Caco-2 (cell line): ENCODE data around the gene ZDBF2. TPM values are rescaled to one million over a fixed set of nuclear protein-coding genes. Genes with fewer than 3 reads are reported as not detected.
"Not testable (repeated sequence)": the region's sequence is repeated elsewhere in the genome, so short reads cannot be mapped to it uniquely, and the experiment has no call there.

Experiments used
- Bru-seq: library from RNA; stranded (reverse); fragments of 400-500 nt; gene quantifications from one replicate; lab custom pipeline; 2021; lab: Mats Ljungman, UMichigan
- BruChase-seq, 2 experiments: library from RNA; stranded (reverse); fragments of 400-500 nt; gene quantifications; one replicate each; lab custom pipeline; 2021; lab: Mats Ljungman, UMichigan
- BruUV-seq: library from RNA; stranded (reverse); fragments of 400-500 nt; replicated peaks from 2 replicates; lab custom pipeline; 2021; lab: Mats Ljungman, UMichigan
- CTCF ChIA-PET: fragments of 300-600 bp; sonication (Branson Sonifier 250); formaldehyde crosslinking; loops from one replicate; lab custom pipeline; 2022; ENCODE audit warnings: antibody characterized with exemption; lab: Charles Lee
- POLR2A ChIA-PET: fragments of 300-600 bp; sonication (Branson Sonifier 250); formaldehyde crosslinking; loops from one replicate; lab custom pipeline; 2022; ENCODE audit warnings: antibody characterized with exemption; lab: Charles Lee
- DNase-seq, 2 experiments: peaks; one replicate each; pipeline versions ENCODE4 v3.0.0 to v3.0.0-alpha.2; 2020 to 2022
- H3K27me3 ChIP-seq: replicated peaks from 2 replicates; pipeline ENCODE4 v1.6.0; 2011; ENCODE audit warnings: low read length; ENCODE audit not compliant: control insufficient read depth, insufficient read depth
- H3K36me3 ChIP-seq: 2 replicates; pipeline ENCODE4 v1.5.1; 2011; ENCODE audit warnings: low read length; ENCODE audit not compliant: control insufficient read depth, insufficient read depth
- H3K4me1 ChIP-seq: fragments of 250-450 bp; sonication (Bioruptor Pico); 2 replicates; pipeline ENCODE4 v1.5.1; 2020; ENCODE audit warnings: mild to moderate bottlenecking
- H3K4me3 ChIP-seq: 2 replicates; pipeline ENCODE4 v1.5.1; 2011; ENCODE audit warnings: low read depth, mild to moderate bottlenecking, control low read depth, low read length
- H3K9me3 ChIP-seq: fragments of 250-450 bp; sonication (Bioruptor Pico); 2 replicates; pipeline ENCODE4 v1.5.1; 2020; ENCODE audit warnings: mild to moderate bottlenecking, moderate library complexity
- H3K27ac Mint-ChIP-seq: one replicate; pipeline ENCODE4 v1.8.0; 2022; ENCODE audit warnings: mixed read lengths; ENCODE audit not compliant: unreplicated experiment
- H3K27me3 Mint-ChIP-seq: one replicate; pipeline ENCODE4 v1.8.0; 2022; ENCODE audit warnings: mixed read lengths; ENCODE audit not compliant: insufficient read depth, unreplicated experiment
- H3K36me3 Mint-ChIP-seq: one replicate; pipeline ENCODE4 v1.8.0; 2022; ENCODE audit warnings: mild to moderate bottlenecking, mixed read lengths; ENCODE audit not compliant: insufficient read depth, unreplicated experiment
- H3K4me1 Mint-ChIP-seq: one replicate; pipeline ENCODE4 v1.8.0; 2022; ENCODE audit warnings: low read depth, mixed read lengths; ENCODE audit not compliant: unreplicated experiment
- H3K4me3 Mint-ChIP-seq: one replicate; pipeline ENCODE4 v1.8.0; 2022; ENCODE audit warnings: mild to moderate bottlenecking, moderate library complexity, mixed read lengths; ENCODE audit not compliant: unreplicated experiment
- H3K9me3 Mint-ChIP-seq: one replicate; pipeline ENCODE4 v1.8.0; 2022; ENCODE audit warnings: mixed read lengths; ENCODE audit not compliant: unreplicated experiment
- CTCF ChIP-seq, 2 experiments: fragments of 200-600 bp in 1 of 2; IDR thresholded peaks; 1 replicate in 1 of 2; 2 replicates in 1 of 2; pipeline versions ENCODE4 v1.5.1 to v1.8.0; 2011 to 2022; ENCODE audit warnings: antibody characterized with exemption in 1 of 2, control low read depth in 1 of 2, inconsistent platforms in 1 of 2, low read depth in 1 of 2, low read length in 1 of 2, mild to moderate bottlenecking in 1 of 2, moderate library complexity in 1 of 2; ENCODE audit not compliant: insufficient read depth in 1 of 2, severe bottlenecking in 1 of 2, unreplicated experiment in 1 of 2
- intact Hi-C: fragments of 100-400 bp; cut with micrococcal nuclease; formaldehyde crosslinking; loops from one replicate; pipeline ENCODE4 v1.10.0; 2022; ENCODE audit not compliant: unreplicated experiment
- long read RNA-seq: library from polyadenylated mRNA; stranded (forward); transcript quantifications from one replicate; pipeline ENCODE4 v2.0.0, GENCODE V29; 2022
- total RNA-seq: library from RNA; stranded (reverse); gene quantifications from 2 replicates; pipeline ENCODE4 v1.2.3, GENCODE V29; 2022

ZDBF2 gene
- total RNA-seq: 6.5 and 7.4 TPM in 2 replicates
- Bru-seq, nascent RNA: percentile 67 among the genes with signal in this experiment
- percentile 76 among the genes with signal in this experiment for BruChase-seq, experiment 1, labeled RNA remaining after a 2-hour chase
- percentile 66 among the genes with signal in this experiment for BruChase-seq, experiment 2, labeled RNA remaining after a 6-hour chase
- long read RNA-seq, partial matches to known transcripts: 0 of 4 reads
- long read RNA-seq, other reads (novel, unspliced or antisense): 4 of 4 reads

GRCh38 chr2:206274434-206275311 is at the start of gene ZDBF2:
Gene ZDBF2, plus strand, starts transcription at chr2:206274663. Its CDS starts 7,187 bp downstream, at chr2:206281850.
- no peaks in the 10 kb centered on the region for H3K9me3 ChIP-seq
- Mint-ChIP-seq H3K4me1 (peaks cover 7% of the 10 kb centered on the region), H3K36me3 (no peaks in the 10 kb centered on the region), H3K4me3 (peak within 1 kb of the TSS; percentile 80), H3K27ac (peak within 1 kb of the TSS; percentile 79), H3K27me3 (peaks cover 23% of the 10 kb centered on the region), H3K9me3 (no peaks in the 10 kb centered on the region)
- intact Hi-C loops: loop anchor here (5.0 kb wide), 1 partner anchor 112 kb away; no protein-coding TSS in a partner anchor
- H3K4me3 ChIP-seq: peak within 1 kb of the TSS; percentile 82
- ChIA-PET CTCF (interaction anchor here (0.6 kb wide), 1 partner anchor 184 kb away, joined by 3 read pairs; no protein-coding TSS in a partner anchor), POLR2A (interaction anchor here (0.5 kb wide), 1 partner anchor 117 kb away, joined by 5 read pairs; no protein-coding TSS in a partner anchor)
- no TSS peak for BruUV-seq
- no peaks in the 10 kb centered on the region for H3K4me1 ChIP-seq
- TF ChIP-seq CTCF (IDR thresholded peaks at IDR 0.05; ENCODE audit: insufficient read depth in 1 of 2, low read depth in 1 of 2, low read length in 1 of 2, severe bottlenecking in 1 of 2, unreplicated experiment in 1 of 2): no peak
- H3K27me3 ChIP-seq: no peaks in the 10 kb centered on the region
- DNase-seq: peak; percentile 52 to 69
- no peaks in the 10 kb centered on the region for H3K36me3 ChIP-seq

GRCh38 chr2:206225435-206226232 is 48.8 kb upstream of the ZDBF2 start:
- Mint-ChIP-seq H3K36me3 (no peaks in the 10 kb centered on the region), H3K27me3 (peaks cover 6% of the 10 kb centered on the region), H3K9me3 (peaks cover 7% of the 10 kb centered on the region), H3K27ac (no peak overlapping the region), H3K4me3 (no peak overlapping the region), H3K4me1 (no peaks in the 10 kb centered on the region)
- Histone ChIP-seq H3K9me3 (peaks cover 10% of the 10 kb centered on the region), H3K36me3 (no peaks in the 10 kb centered on the region), H3K4me3 (no peak overlapping the region), H3K4me1 (no peaks in the 10 kb centered on the region), H3K27me3 (no peaks in the 10 kb centered on the region)
- no peak for TF ChIP-seq CTCF (IDR thresholded peaks at IDR 0.05; ENCODE audit: insufficient read depth in 1 of 2, low read depth in 1 of 2, low read length in 1 of 2, severe bottlenecking in 1 of 2, unreplicated experiment in 1 of 2)
- POLR2A ChIA-PET: no interaction called here
- no TSS peak for BruUV-seq
- DNase-seq: no peak
- CTCF ChIA-PET: no interaction called here
- intact Hi-C loops: no loop called here

- H3K27me3 Mint-ChIP-seq: peaks cover 13% of the 10 kb centered on the region
- H3K4me1 ChIP-seq, H3K4me3 Mint-ChIP-seq, POLR2A ChIA-PET, H3K36me3 Mint-ChIP-seq, H3K9me3 Mint-ChIP-seq, intact Hi-C loops, BruUV-seq, H3K4me3 ChIP-seq, H3K27me3 ChIP-seq, H3K9me3 ChIP-seq, H3K4me1 Mint-ChIP-seq, H3K36me3 ChIP-seq, H3K27ac Mint-ChIP-seq, DNase-seq, CTCF ChIA-PET: not testable (repeated sequence)
Observed at GRCh38 chr2:206228636-206229035, 45.8 kb upstream of the ZDBF2 start.
